ENCODE data around the gene ECHS1.
"Not testable (repeated sequence)": the region's sequence is repeated elsewhere in the genome, so short reads cannot be mapped to it uniquely, and the experiment has no call there.

ECHS1 gene

GRCh38 chr10:133373174-133374090, at the start of gene ECHS1:
ECHS1 (minus strand) TSS chr10:133373354; CDS start chr10:133373333, 21 bp downstream.
- peak; percentile 99 for DNase-seq (ENCODE audit: low spot score)

DNA sequence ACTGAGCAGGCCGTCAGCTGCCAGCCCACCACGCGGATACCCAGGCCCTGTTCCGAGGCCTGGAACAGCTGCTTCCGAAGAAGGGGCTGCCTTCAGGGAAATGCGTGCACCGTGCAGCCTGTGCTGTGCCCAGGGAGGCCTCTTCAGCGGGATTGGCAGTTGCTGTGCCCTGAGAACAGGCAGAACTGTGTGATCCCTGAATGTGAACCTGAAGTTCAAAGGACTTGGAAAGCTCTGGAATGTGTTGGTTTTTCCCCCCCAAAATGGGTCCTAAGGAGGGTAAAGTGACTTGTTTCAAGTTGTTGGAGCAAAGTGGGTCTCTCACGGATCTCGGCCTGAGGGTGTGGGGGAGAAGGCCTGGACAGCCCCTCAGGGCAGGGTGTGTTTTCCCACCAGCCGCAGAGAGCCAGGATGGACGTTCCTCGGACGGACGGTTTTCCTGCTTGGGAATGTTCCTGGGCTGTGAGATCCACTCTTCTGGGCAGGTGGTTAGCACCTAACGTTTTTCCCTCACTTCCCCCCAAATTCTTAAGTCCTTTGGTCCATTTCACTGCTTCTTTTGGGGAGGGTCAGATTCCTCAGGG, 49.2 kb upstream of the ECHS1 start:
- no peak for DNase-seq (ENCODE audit: low spot score)

GRCh38 chr10:133421336-133422222, 48.4 kb upstream of the ECHS1 start:
- no peak for DNase-seq (ENCODE audit: low spot score)

- no peak for DNase-seq (ENCODE audit: low spot score)
Measured at GRCh38 chr10:133420579-133420978, 47.4 kb upstream of the ECHS1 start.

- no peak for DNase-seq (ENCODE audit: low spot score)
Measured at GRCh38 chr10:133420028-133420427, 46.9 kb upstream of the ECHS1 start.

DNA sequence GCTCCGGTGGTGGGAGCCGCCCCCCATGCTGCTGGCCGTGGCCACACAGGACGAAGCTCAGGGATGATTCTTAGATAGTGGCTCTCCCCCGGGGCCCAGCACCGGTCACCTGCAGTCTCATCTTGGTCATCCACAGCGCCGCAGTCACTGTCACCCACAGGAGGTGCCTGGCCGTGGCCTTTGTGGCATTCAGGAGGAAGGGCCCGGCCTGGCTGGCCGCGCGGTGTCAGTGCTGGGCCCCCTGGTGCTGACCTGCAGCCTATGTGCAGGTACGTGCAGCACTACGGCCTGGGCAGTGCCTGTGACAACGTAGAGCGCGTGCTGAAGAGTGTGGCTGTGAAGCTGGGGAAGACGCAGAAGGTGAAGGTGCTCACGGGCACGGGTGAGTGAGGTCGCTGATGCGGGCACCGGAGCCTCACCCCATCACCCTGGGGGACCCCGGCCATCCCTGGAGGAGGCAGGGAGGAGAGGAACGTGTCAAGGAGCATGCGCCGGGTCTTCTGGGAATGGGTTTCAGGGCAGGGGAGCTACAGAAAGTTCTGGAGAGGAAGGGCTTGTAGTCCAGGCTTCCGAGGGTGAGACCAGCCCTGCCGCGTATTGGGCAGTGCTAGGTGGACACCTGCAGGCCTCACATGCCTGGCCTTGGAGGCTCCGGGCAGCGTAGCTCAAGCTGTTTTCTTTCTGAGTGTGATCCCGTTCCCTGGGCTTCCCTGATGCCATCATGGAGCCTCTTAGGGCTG, 46.2 kb upstream of the ECHS1 start:
- DNase-seq (ENCODE audit: low spot score) = no peak

DNA sequence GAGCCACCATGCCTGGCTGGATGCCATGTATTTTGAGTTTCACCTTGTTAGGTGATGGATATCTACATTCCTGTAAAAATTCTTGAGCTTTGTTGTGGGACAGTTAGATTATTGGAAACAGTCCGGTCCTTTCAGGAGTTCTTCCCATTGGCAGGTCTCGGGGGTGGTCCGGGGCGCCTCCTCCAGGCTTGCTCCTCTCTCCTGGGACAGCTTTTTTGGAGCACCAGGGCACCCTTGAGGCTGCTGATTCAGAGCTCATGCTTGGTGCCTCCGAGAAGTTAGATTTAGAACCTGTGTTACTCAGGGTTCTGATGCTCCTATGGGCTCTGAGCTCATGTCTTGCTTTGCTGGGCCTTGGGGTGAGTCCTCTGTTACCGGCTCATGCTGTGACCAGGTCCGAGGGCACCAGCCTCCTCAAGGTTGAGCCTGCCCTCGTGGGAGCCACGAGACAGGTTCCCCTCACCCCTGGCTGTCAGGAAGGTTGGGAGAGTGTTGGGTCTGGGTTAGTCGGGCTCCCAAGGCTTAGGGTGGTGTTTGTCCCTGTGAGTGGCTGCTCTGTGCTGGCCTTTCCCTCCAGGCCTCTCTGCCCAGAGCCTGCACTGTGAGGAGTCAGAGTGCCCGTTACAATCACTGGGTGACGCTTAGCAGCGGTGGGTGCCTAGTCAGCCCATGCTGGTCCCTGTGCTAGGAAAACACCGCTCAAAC, 45.3 kb upstream of the ECHS1 start:
- DNase-seq (ENCODE audit: low spot score) = no peak

GRCh38 chr10:133415752-133416151, 42.6 kb upstream of the ECHS1 start:
- DNase-seq (ENCODE audit: low spot score) = no peak

DNA sequence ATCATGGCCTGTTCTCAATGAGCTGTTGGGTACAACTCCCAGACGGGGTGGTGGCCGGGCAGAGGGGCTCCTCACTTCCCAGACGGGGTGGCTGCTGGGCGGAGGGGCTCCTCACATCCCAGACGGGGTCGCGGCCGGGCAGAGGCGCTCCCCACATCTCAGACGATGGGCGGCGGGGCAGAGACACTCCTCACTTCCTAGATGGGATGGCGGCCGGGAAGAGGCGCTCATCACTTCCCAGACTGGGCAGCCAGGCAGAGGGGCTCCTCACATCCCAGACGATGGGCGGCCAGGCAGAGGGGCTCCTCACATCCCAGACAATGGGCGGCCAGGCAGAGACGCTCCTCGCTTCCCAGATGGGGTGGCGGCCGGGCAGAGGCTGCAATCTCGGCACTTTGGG, 41.2 kb upstream of the ECHS1 start:
- not testable (repeated sequence) for DNase-seq (ENCODE audit: low spot score)

DNA sequence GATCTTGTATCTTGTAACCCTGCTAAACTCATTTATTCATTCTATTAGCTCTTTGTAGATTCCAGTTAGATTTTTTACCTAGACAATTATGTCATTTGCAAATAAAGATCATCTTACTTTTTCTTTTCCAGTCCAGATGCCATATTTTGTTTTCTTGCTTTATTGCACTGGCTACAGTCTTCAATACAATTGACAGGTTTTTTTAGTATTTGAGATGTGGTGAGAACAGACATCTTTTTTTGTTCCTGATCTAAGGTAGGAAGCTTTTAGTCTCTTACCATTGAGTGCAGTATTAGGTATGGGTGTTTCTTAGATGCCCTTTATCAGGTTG, 39.2 kb upstream of the ECHS1 start:
- DNase-seq (ENCODE audit: low spot score) = no peak

GRCh38 chr10:133411523-133412380, 38.6 kb upstream of the ECHS1 start:
- DNase-seq (ENCODE audit: low spot score) = no peak

DNA sequence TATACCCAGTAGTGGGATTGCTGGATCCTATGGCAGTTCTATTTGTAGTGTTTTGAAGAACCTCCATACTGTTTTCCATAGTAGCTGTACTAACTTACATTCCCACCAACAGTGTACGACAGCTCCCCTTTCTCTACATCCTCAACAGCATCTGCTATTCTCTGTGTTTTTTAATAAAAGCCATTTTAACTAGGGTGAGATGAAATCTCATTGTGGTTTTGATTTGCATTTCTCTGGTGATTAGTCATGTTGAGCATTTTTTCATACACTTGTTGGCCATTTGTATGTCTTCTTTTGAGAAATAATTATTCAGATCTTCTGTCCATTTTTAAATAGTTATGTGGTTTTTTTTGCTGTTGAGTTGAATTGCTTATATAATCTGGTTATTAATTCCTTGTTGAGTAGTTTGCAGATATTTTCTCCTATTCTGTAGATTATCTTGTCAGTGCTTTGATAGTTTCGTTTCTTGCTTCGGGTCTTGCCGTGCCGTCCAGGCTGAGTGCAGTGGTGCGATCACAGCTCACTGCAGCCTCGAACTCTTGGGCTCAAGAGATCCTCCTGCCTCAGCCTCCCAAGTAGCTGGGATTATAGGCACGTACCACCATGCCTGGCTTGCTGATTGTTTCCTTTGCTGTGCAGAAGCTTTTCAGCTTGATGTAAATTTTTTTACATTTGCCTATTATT, 32.8 kb upstream of the ECHS1 start:
- DNase-seq (ENCODE audit: low spot score) = no peak

- no peak for DNase-seq (ENCODE audit: low spot score)
Measured at GRCh38 chr10:133405272-133405671, 32.1 kb upstream of the ECHS1 start.

DNA sequence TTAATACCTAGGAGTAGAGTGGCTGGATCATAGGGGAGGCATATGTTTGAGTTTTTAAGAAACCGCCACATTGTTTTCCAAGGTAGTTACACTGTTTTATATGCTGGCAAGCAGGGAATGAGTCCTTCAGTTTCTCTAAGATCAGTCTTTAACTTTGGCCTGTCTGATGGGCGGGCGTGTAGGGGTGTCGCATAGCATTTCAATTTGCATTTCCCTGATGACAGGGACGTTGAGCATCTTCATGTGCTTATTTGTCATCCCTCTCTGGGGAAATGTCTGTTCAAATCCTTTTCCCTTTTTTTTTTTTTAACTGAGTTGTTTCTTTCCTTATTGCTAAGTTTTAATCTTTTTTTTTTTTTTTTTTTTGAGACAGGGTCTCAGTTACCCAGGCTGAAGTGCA, 30.6 kb upstream of the ECHS1 start:
- no peak for DNase-seq (ENCODE audit: low spot score)

GRCh38 chr10:133403359-133403758, 30.2 kb upstream of the ECHS1 start:
- no peak for DNase-seq (ENCODE audit: low spot score)

DNA sequence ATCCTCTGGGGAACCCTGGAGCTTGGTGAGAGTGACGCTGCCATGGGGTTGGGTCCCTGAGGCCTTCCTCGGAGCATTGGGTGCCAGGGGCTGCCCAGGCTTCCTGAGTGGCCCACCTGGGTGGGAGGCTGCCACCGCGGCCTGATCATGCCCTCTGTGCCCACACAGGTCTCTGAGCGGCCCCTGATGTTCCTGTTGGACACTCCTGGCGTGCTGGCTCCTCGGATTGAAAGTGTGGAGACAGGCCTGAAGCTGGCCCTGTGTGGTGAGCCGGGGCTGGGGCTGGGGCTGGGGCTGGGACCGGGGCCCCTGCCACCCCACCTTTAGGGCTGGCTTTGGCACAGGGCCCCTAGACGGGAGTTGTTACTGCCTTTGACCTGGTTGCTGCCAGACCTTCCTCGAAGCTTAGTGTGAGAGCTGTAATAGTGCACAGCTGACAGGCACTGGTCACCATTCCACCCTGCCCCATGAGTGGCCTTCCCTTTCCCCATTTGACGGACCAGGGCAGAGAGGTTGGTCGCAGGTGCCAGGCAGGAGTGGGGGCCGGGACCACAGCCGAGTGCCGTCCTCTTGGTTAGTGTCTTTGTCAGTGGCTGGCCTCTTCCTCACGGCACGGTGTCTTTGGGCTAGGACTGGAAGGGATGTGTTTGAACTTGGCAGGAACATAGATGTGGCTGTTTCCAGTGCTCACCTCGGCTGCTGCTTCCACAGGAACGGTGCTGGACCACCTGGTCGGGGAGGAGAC, 29.0 kb upstream of the ECHS1 start:
- no peak for DNase-seq (ENCODE audit: low spot score)

GRCh38 chr10:133401500-133401899, 28.3 kb upstream of the ECHS1 start:
- DNase-seq (ENCODE audit: low spot score) = no peak

DNA sequence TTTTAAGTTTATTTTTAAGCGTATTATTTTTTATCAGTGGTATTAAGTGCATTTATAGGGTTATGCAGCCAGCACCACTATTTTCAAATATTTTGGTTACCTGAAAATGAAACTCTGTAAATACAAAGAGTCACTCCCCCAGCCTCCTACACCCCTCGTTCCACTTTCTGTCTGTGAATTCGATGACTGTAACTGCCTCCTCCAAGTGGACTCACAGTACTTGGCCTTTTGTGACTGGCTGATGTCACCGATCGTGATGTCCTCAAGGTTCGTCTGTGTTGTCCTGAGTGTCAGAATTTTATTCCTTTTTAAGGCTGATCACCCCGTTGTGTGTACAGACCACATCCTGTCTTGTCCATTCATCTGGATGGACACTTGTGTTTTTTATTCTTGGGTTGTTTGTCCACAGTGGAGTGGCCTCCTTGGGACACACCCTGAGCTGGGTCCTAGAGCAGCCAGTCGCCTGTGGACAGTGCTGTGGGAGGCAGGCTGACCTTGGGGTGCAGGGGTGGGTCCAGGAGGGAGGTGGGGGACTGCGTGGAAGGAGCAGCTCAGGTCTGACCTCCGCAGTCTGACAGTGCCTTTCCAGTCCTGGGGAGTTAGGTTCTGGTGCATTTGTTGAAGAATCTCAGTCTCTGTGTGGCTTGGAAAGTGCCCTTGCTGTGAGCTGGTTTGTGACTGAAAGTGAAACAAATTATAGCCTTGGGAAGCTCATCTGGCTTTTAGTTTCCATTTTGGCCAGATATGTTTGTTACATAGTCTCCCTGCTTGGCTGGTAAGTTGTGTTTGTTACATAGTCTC, 27.7 kb upstream of the ECHS1 start:
- DNase-seq (ENCODE audit: low spot score) = no peak
